Chondrocyte (in vitro differentiated cells): Measurements from ENCODE around the gene C11orf58. TPM values are rescaled to one million over a fixed set of nuclear protein-coding genes. Genes with fewer than 3 reads are reported as not detected.

ENCODE experiments used
- DNase-seq: peaks from one replicate; pipeline ENCODE4 v3.0.0; 2021; ENCODE audit warnings: mixed read lengths, low spot score
- H3K27ac Mint-ChIP-seq: one replicate; pipeline ENCODE4 v1.8.0; 2021; ENCODE audit warnings: mild to moderate bottlenecking, moderate library complexity, mixed read lengths; ENCODE audit not compliant: unreplicated experiment
- H3K27me3 Mint-ChIP-seq: 2 replicates; pipeline ENCODE4 v1.8.0; 2021; ENCODE audit warnings: low read depth, mixed read lengths
- H3K36me3 Mint-ChIP-seq: 2 replicates; pipeline ENCODE4 v1.8.0; 2021; ENCODE audit warnings: low read depth, mixed read lengths
- H3K4me1 Mint-ChIP-seq: 2 replicates; pipeline ENCODE4 v1.8.0; 2021; ENCODE audit warnings: low read depth, mild to moderate bottlenecking, mixed read lengths
- H3K4me3 Mint-ChIP-seq: one replicate; pipeline ENCODE4 v1.8.0; 2021; ENCODE audit warnings: mild to moderate bottlenecking, moderate library complexity, mixed read lengths; ENCODE audit not compliant: unreplicated experiment
- H3K9me3 Mint-ChIP-seq: 2 replicates; pipeline ENCODE4 v1.8.0; 2021; ENCODE audit warnings: low read depth, mixed read lengths
- CTCF ChIP-seq: fragments of 200-600 bp; sonication (generic); IDR thresholded peaks from 2 replicates; pipeline ENCODE4 v1.5.0; 2021; ENCODE audit warnings: antibody characterized with exemption, mild to moderate bottlenecking, moderate library complexity
- total RNA-seq: library from RNA; stranded (reverse); gene quantifications from 3 replicates; pipeline ENCODE4 v1.2.1, GENCODE V29; 2021

The C11orf58 gene
- total RNA-seq, 1 donor from 2014 or later, result 116 TPM

- H3K27ac Mint-ChIP-seq, result no peak overlapping the region
- H3K27me3 Mint-ChIP-seq, result no peaks in the 10 kb centered on the region
- peaks cover 16% of the 10 kb centered on the region for H3K4me1 Mint-ChIP-seq
- no peaks in the 10 kb centered on the region for H3K36me3 Mint-ChIP-seq
- H3K9me3 Mint-ChIP-seq, result no peaks in the 10 kb centered on the region
- DNase-seq, result peak; percentile 43
- no peak overlapping the region for H3K4me3 Mint-ChIP-seq
- peak; percentile 91 for TF ChIP-seq CTCF
Measured at GRCh38 chr11:16785520-16786128, 47.2 kb downstream of the C11orf58 start.

- no peak for TF ChIP-seq CTCF
- no peaks in the 10 kb centered on the region for H3K9me3 Mint-ChIP-seq
- no peak overlapping the region for H3K27ac Mint-ChIP-seq
- no peaks in the 10 kb centered on the region for H3K27me3 Mint-ChIP-seq
- no peaks in the 10 kb centered on the region for H3K36me3 Mint-ChIP-seq
- no peak overlapping the region for H3K4me3 Mint-ChIP-seq
- no peak for DNase-seq
- H3K4me1 Mint-ChIP-seq, result peaks cover 20% of the 10 kb centered on the region
Measured at GRCh38 chr11:16786131-16786530, 47.7 kb downstream of the C11orf58 start.

GRCh38 chr11:16787035-16787742 lies 48.7 kb downstream of the C11orf58 start:
- Mint-ChIP-seq H3K9me3 (no peaks in the 10 kb centered on the region), H3K4me3 (no peak overlapping the region), H3K27me3 (no peaks in the 10 kb centered on the region), H3K36me3 (no peaks in the 10 kb centered on the region), H3K27ac (no peak overlapping the region), H3K4me1 (peaks cover 30% of the 10 kb centered on the region)
- no peak for TF ChIP-seq CTCF
- no peak for DNase-seq

GRCh38 chr11:16788141-16789062 lies 50.0 kb downstream of the C11orf58 start:
- Mint-ChIP-seq H3K4me3 (no peak overlapping the region), H3K4me1 (peaks cover 42% of the 10 kb centered on the region), H3K36me3 (no peaks in the 10 kb centered on the region), H3K27ac (no peak overlapping the region), H3K27me3 (no peaks in the 10 kb centered on the region), H3K9me3 (no peaks in the 10 kb centered on the region)
- peak; percentile 95 for TF ChIP-seq CTCF
- peak; percentile 70 for DNase-seq

GRCh38 chr11:16789063-16789420 lies 50.6 kb downstream of the C11orf58 start:
- Mint-ChIP-seq H3K4me3 (no peak overlapping the region), H3K4me1 (peaks cover 48% of the 10 kb centered on the region), H3K9me3 (no peaks in the 10 kb centered on the region), H3K36me3 (no peaks in the 10 kb centered on the region), H3K27ac (no peak overlapping the region), H3K27me3 (no peaks in the 10 kb centered on the region)
- peak; percentile 86 for DNase-seq
- no peak for TF ChIP-seq CTCF
